HG02588 (cell line): ENCODE results near the gene ECE1.
"Not testable (repeated sequence)": the region's sequence is repeated elsewhere in the genome, so short reads cannot be mapped to it uniquely, and the experiment has no call there.

Experiments
- ATAC-seq: cut with Tn5 transposase; IDR thresholded peaks from one replicate; pipeline ENCODE4 v1.9.1; 2021; ENCODE audit warnings: mild to moderate bottlenecking, moderate library complexity; ENCODE audit not compliant: unreplicated experiment

Gene ECE1

GRCh38 chr1:21189421-21189820 lies 100.8 kb downstream of the ECE1 start:
- ATAC-seq = no peak

DNA sequence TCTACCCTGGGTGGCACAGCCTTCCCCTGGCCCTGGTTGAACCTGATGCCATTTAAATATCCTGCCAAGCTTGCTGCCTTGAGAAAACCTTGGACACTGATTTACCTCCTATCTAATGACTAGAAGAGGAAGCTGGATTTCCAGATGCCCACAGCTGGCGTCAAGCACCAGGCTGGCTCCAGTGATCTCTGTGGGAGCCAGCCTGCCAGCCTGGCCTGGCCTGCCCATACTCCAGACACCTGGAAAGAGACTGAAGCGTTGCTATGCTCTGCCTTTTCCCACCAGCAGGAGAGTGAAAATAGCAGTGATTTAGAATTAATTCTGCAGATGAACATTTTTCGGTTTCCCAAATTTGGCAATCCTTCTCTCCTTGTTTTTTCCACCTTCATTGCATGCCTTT lies 102.0 kb downstream of the ECE1 start:
- no peak for ATAC-seq

- ATAC-seq = no peak
Measured at GRCh38 chr1:21185221-21185731, 105.0 kb downstream of the ECE1 start.

DNA sequence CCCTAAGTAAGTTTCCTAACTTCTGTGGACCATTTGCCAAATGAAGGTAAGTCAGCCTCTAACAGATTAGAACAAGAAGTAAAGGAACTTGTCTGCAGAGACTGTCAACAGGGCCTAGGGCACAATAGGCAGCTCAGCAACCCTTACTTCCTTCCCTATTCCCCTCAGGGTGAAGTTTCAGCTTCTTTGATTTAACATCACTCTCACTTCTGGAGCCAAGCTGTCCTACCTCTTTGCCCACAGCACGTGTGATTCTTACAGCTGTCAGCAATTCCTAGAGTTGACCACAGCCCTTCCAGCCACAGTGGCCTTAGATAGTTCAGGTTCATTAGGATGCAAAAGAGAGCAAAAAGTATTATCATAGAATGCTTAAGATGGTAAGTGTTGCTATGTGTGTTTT lies 106.0 kb downstream of the ECE1 start:
- ATAC-seq = no peak

DNA sequence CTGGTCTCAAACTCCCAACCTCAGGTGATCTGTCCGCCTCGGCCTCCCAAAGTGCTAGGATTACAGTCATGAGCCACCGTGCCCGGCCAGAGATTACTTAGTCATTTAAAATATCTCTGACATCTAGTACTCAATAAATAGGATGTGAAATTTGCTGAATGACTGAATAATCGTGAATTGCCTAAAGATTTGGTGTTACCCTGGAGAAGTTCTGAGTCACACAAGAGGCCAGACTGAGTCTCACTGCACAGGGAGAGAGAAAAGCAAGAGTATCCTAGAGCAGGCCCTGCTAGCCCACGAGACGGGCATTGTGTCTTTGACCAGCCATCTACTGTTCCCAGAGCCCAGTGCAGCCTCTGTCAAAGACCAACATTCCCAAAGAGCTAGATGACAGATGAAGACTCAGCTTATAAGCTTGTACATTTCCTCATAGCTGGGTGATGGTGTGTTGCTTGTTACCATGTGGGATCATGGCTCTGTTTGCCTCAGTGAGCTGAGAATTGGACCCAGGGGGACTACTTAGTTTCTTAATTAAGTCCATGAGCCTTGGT lies 108.0 kb downstream of the ECE1 start:
- ATAC-seq = no peak

GRCh38 chr1:21178271-21178670 lies 112.0 kb downstream of the ECE1 start:
- ATAC-seq = not testable (repeated sequence)

DNA sequence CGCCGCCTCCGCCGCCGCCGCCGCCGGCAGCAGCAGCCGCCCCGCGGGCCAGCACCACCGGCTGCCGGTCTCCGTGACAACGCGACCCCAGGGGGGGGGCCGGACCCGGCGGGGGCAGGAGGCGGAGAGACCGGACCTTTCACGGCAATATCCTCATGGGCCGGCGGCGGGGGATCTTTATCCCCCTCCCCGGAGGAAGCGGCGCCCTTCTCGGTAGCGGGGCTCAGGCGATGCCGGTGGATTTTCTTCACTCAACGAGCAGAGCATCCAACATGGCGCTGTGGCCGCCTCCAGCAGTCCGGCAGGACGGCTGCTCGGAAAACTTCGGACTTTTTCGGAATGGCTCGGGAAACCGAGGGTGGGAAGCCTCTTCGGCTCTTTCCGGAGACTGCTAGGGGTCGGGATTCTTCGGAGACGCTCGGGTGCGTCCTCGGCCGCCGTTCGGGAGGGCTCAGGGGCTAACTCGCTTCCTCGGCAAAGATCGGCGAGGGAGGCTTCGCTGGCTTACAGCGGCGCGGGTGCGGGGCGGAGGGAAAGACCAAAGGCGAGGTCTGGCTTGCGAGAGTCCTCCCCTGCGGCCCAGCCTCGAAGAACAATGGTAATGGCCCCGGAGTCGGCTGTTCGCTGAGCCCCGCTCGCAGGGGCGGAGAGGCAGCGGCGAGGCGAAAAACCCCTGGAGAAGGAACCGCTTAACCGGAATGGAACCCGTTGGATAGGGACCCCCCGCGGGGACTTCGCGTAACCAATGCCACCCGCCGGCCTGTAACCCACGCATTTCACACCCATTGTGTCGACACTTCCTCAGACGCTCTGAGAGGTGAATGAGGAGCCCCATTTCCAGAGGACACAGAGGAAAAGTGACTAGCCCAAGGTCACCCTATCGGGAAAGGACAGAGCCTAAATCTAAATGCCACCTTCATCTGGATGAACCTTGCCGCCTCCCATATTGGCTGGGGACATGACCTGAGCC lies 113.4 kb downstream of the ECE1 start, which contains the start of gene EIF4G3:
TSS of gene EIF4G3 (minus strand) at position 312 of the 970 bp plus-strand sequence. CDS start 174,155 bp downstream, outside the sequence.
- peak; percentile 81 for ATAC-seq

- peak; percentile 25 for ATAC-seq
Measured at GRCh38 chr1:21175670-21176581, 114.3 kb downstream of the ECE1 start.

GRCh38 chr1:21175324-21175669 lies 115.0 kb downstream of the ECE1 start:
- no peak for ATAC-seq

GRCh38 chr1:21174654-21175323 lies 115.5 kb downstream of the ECE1 start:
- no peak for ATAC-seq

- no peak for ATAC-seq
Measured at GRCh38 chr1:21174230-21174629, 116.0 kb downstream of the ECE1 start.

DNA sequence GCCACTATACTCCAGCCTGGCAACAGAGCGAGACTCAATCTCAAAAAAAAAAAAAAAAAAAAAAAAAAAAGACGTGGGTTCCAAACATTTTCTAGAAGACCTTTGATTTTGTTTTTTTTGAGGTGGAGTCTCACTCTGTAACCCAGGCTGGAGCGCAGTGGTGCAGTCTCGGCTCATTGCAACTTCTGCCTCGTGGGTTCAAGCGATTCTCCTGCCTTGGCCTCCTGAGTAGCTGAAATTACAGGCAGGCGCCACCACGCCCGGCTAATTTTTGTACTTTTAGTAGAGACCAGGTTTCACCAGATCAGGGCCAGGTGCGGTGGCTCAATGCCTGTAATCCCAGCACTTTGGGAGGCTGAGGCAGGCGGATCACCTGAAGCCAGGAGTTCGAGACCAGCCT lies 117.2 kb downstream of the ECE1 start:
- not testable (repeated sequence) for ATAC-seq

GRCh38 chr1:21170837-21171236 lies 119.4 kb downstream of the ECE1 start:
- not testable (repeated sequence) for ATAC-seq

GRCh38 chr1:21168444-21168843 lies 121.8 kb downstream of the ECE1 start:
- ATAC-seq = no peak
